B cell (primary cell): ENCODE data around the gene RASA3. TPM values are rescaled to one million over a fixed set of nuclear protein-coding genes. Genes with fewer than 3 reads are reported as not detected.

Experiments
- ATAC-seq: fragments of 200-7000 bp; cut with Tn5 transposase; one replicate; pipeline ENCODE4 v1.10.0; 2021; ENCODE audit warnings: low read depth, mild to moderate bottlenecking, moderate number of reproducible peaks, moderate library complexity
- CTCF ChIA-PET: fragments of 350-600 bp; sonication (Branson Sonifier 250); formaldehyde crosslinking; loops from one replicate; lab custom pipeline; 2021; ENCODE audit warnings: antibody characterized with exemption, inconsistent platforms; lab: Charles Lee
- POLR2A ChIA-PET: fragments of 350-600 bp; sonication (Branson Sonifier 250); formaldehyde crosslinking; loops from one replicate; lab custom pipeline; 2021; ENCODE audit warnings: antibody characterized with exemption; lab: Charles Lee
- DNase-seq: peaks from one replicate; pipeline ENCODE4 v3.0.0; 2013
- H2AFZ ChIP-seq: 2 replicates; pipeline ENCODE4 v1.6.1; 2012; ENCODE audit warnings: mild to moderate bottlenecking, low read depth, low read length; ENCODE audit not compliant: insufficient read depth, poor library complexity, severe bottlenecking
- H3K27ac ChIP-seq, 2 donors: 1 replicate in 1 of 2; 2 replicates in 1 of 2; pipeline ENCODE4 v1.5.1; 2012 to 2013; ENCODE audit warnings: low read length in 2 of 2, mild to moderate bottlenecking in 2 of 2, moderate library complexity in 1 of 2
- H3K27me3 ChIP-seq, 4 experiments: fragments of 200-600 bp in 1 of 4; sonication (generic) in 1 of 4; replicated peaks in 1 of 4; 1 replicate in 2 of 4; 2 replicates in 2 of 4; pipeline versions ENCODE4 v1.6.1 to v1.7.0; 2013 to 2016; ENCODE audit warnings: low read length in 3 of 4, mild to moderate bottlenecking in 2 of 4, mixed read lengths in 1 of 4, moderate library complexity in 1 of 4; ENCODE audit not compliant: insufficient read depth in 4 of 4, control insufficient read depth in 3 of 4; ENCODE audit errors: control extremely low read depth in 1 of 4
- H3K36me3 ChIP-seq, 2 experiments: replicated peaks in 1 of 2; 1 replicate in 1 of 2; 2 replicates in 1 of 2; pipeline versions ENCODE4 v1.6.1 to v1.7.1; 2013; ENCODE audit warnings: low read length in 1 of 2; ENCODE audit not compliant: insufficient read depth in 2 of 2, control insufficient read depth in 1 of 2; ENCODE audit errors: control extremely low read depth in 1 of 2, extremely low read depth in 1 of 2
- H3K4me1 ChIP-seq, 2 donors: fragments of 200-600 bp in 1 of 2; sonication (generic) in 1 of 2; 1 replicate in 1 of 2; 2 replicates in 1 of 2; pipeline versions ENCODE4 v1.5.1 to v1.6.1; 2013 to 2017; ENCODE audit warnings: low read length in 2 of 2; ENCODE audit not compliant: control insufficient read depth in 2 of 2, insufficient read depth in 2 of 2
- H3K4me2 ChIP-seq: replicated peaks from 2 replicates; pipeline ENCODE3; 2012; ENCODE audit warnings: mild to moderate bottlenecking, low read depth, low read length; ENCODE audit not compliant: poor library complexity, severe bottlenecking
- H3K4me3 ChIP-seq, 5 experiments: fragments of 200-600 bp in 1 of 5; sonication (generic) in 1 of 5; 1 replicate in 3 of 5; 2 replicates in 2 of 5; pipeline versions ENCODE4 v1.5.1 to v1.7.0; 2011 to 2016; ENCODE audit warnings: low read length in 4 of 5, mild to moderate bottlenecking in 4 of 5, low read depth in 2 of 5, control low read depth in 1 of 5, moderate library complexity in 1 of 5; ENCODE audit not compliant: insufficient read depth in 1 of 5; ENCODE audit errors: control extremely low read depth in 1 of 5, extremely low read depth in 1 of 5
- H3K79me2 ChIP-seq: fragments of 200-600 bp; sonication (generic); one replicate; pipeline ENCODE4 v1.6.0; 2016; ENCODE audit warnings: low read length; ENCODE audit not compliant: control insufficient read depth, insufficient read depth
- H3K9ac ChIP-seq: fragments of 200-600 bp; sonication (generic); 2 replicates; pipeline ENCODE4 v1.6.1; 2017; ENCODE audit warnings: mild to moderate bottlenecking, low read length, moderate library complexity
- H3K9me3 ChIP-seq, 3 donors: one replicate each; pipeline versions ENCODE4 v1.6.1 to v1.7.1; 2013; ENCODE audit warnings: low read length in 2 of 3; ENCODE audit not compliant: control insufficient read depth in 2 of 3, insufficient read depth in 1 of 3; ENCODE audit errors: control extremely low read depth in 1 of 3
- H4K20me1 ChIP-seq: 2 replicates; pipeline ENCODE4 v1.6.0; 2012; ENCODE audit warnings: mild to moderate bottlenecking, low read length; ENCODE audit not compliant: insufficient read depth, control insufficient read depth, poor library complexity, severe bottlenecking
- H3K27ac Mint-ChIP-seq: one replicate; pipeline ENCODE4 v1.8.0; 2021; ENCODE audit warnings: mixed read lengths
- H3K27me3 Mint-ChIP-seq: one replicate; pipeline ENCODE4 v1.8.0; 2021; ENCODE audit warnings: mixed read lengths
- H3K4me1 Mint-ChIP-seq: one replicate; pipeline ENCODE4 v1.8.0; 2021; ENCODE audit warnings: mixed read lengths
- H3K4me3 Mint-ChIP-seq: one replicate; pipeline ENCODE4 v1.8.0; 2021; ENCODE audit warnings: mixed read lengths
- H3K9me3 Mint-ChIP-seq: one replicate; pipeline ENCODE4 v1.8.0; 2022; ENCODE audit warnings: mixed read lengths; ENCODE audit not compliant: insufficient read depth
- CTCF ChIP-seq: fragments of 200-600 bp; IDR thresholded peaks from one replicate; pipeline ENCODE4 v1.8.0; 2022; ENCODE audit warnings: antibody characterized with exemption, mild to moderate bottlenecking
- EZH2 ChIP-seq: IDR thresholded peaks from 2 replicates; pipeline ENCODE4 v1.6.1; 2012; ENCODE audit warnings: borderline replicate concordance, low read depth, mild to moderate bottlenecking, moderate library complexity, low read length; ENCODE audit not compliant: insufficient read depth, poor library complexity, severe bottlenecking
- WGBS: methylation state at CpG from one replicate; pipeline ENCODE4 v1.1.5; 2013; ENCODE audit warnings: missing lambda C conversion rate; ENCODE audit not compliant: insufficient coverage; 5-methylcytosine and 5-hydroxymethylcytosine counted together
- intact Hi-C: fragments of 100-400 bp; cut with micrococcal nuclease; formaldehyde crosslinking; loops from one replicate; pipeline ENCODE4 v1.10.0; 2022
- polyA plus RNA-seq: library from polyadenylated mRNA; depleted of rRNA; stranded (reverse); fragments of >200 nt; gene quantifications from 2 replicates; pipeline ENCODE4 v1.2.3, GENCODE V29; 2012
- total RNA-seq, 2 donors: library from RNA; stranded (reverse); fragments of 120-200 nt in 1 of 2; gene quantifications; 1 replicate in 1 of 2; 2 replicates in 1 of 2; pipeline versions ENCODE4 v1.2.3 to v1.2.4, GENCODE V29; 2013 to 2022

Gene RASA3
- total and polyA plus RNA-seq, 2 donors (not counting 1 experiment from before 2014, with no cell fraction given): 54.2 to 87.4 TPM

GRCh38 chr13:114142640-114143490 is 10.4 kb upstream of the RASA3 start:
- peak overlapping the region in 2 of 5 experiments; percentile 0 to 14 for H3K4me3 ChIP-seq
- ChIA-PET POLR2A (interaction anchor here (1.5 kb wide), 1 partner anchor 11 kb away, joined by 7 read pairs; the partner anchor contains the start of gene RASA3), CTCF (interaction anchor here (0.8 to 1.5 kb wide), 7 partner anchors 11 to 86 kb away, joined by 3 to 11 read pairs (median 5); partner anchors contain the start of gene RASA3)
- Mint-ChIP-seq H3K4me1 (peaks cover 1% of the 10 kb centered on the region), H3K27ac (no peak overlapping the region), H3K4me3 (no peak overlapping the region), H3K27me3 (no peaks in the 10 kb centered on the region), H3K9me3 (no peaks in the 10 kb centered on the region)
- TF ChIP-seq CTCF (no peak), EZH2 (no peak)
- ATAC-seq: peak; percentile 46
- H3K9me3 ChIP-seq: no peaks in the 10 kb centered on the region
- H4K20me1 ChIP-seq: no peaks in the 10 kb centered on the region
- peak overlapping the region; percentile 48 to 84 for H3K27ac ChIP-seq
- peak overlapping the region; percentile 37 for H2AFZ ChIP-seq
- peaks cover 76 to 81% of the 10 kb centered on the region in 2 donors for H3K4me1 ChIP-seq
- intact Hi-C loops: loop anchor here (1.0 to 2.0 kb wide), 3 partner anchors 18 to 83 kb away; no protein-coding TSS in a partner anchor
- H3K27me3 ChIP-seq: no peaks in the 10 kb centered on the region
- peak; percentile 69 for DNase-seq
- H3K79me2 ChIP-seq: no peaks in the 10 kb centered on the region
- H3K4me2 ChIP-seq: peak overlapping the region; percentile 73
- WGBS: 14% methylated on average over 26 of the region's 28 CpGs
- H3K9ac ChIP-seq: no peak overlapping the region
- H3K36me3 ChIP-seq: no peaks in the 10 kb centered on the region
